Loucy (cell line): Measurements from ENCODE around the gene PTPRN2.
"Not testable (repeated sequence)": the region's sequence is repeated elsewhere in the genome, so short reads cannot be mapped to it uniquely, and the experiment has no call there.

ENCODE experiments used
- CTCF ChIP-seq: fragments of 200-600 bp; sonication (generic); conservative IDR thresholded peaks from 2 replicates; pipeline ENCODE4 v1.5.1; 2014; ENCODE audit warnings: mild to moderate bottlenecking, antibody characterized with exemption, low read length
- EZH2phosphoT487 ChIP-seq: fragments of 200-600 bp; IDR thresholded peaks from 2 replicates; pipeline ENCODE4 v1.6.1; 2018; ENCODE audit warnings: antibody characterized with exemption, mild to moderate bottlenecking, moderate library complexity, borderline replicate concordance

- TF ChIP-seq CTCF, EZH2phosphoT487: not testable (repeated sequence)
Measured at GRCh38 chr7:158033925-158034324, 553.7 kb downstream of the PTPRN2 start.
